B cell (primary cell): ENCODE data around the gene DYTN. TPM values are rescaled to one million over a fixed set of nuclear protein-coding genes. Genes with fewer than 3 reads are reported as not detected.

ENCODE experiments used
- ATAC-seq: fragments of 200-7000 bp; cut with Tn5 transposase; one replicate; pipeline ENCODE4 v1.10.0; 2021; ENCODE audit warnings: low read depth, mild to moderate bottlenecking, moderate number of reproducible peaks, moderate library complexity
- CTCF ChIA-PET: fragments of 350-600 bp; sonication (Branson Sonifier 250); formaldehyde crosslinking; loops from one replicate; lab custom pipeline; 2021; ENCODE audit warnings: antibody characterized with exemption, inconsistent platforms; lab: Charles Lee
- POLR2A ChIA-PET: fragments of 350-600 bp; sonication (Branson Sonifier 250); formaldehyde crosslinking; loops from one replicate; lab custom pipeline; 2021; ENCODE audit warnings: antibody characterized with exemption; lab: Charles Lee
- DNase-seq: peaks from one replicate; pipeline ENCODE4 v3.0.0; 2013
- H2AFZ ChIP-seq: 2 replicates; pipeline ENCODE4 v1.6.1; 2012; ENCODE audit warnings: mild to moderate bottlenecking, low read depth, low read length; ENCODE audit not compliant: insufficient read depth, poor library complexity, severe bottlenecking
- H3K27ac ChIP-seq, 2 donors: 1 replicate in 1 of 2; 2 replicates in 1 of 2; pipeline ENCODE4 v1.5.1; 2012 to 2013; ENCODE audit warnings: low read length in 2 of 2, mild to moderate bottlenecking in 2 of 2, moderate library complexity in 1 of 2
- H3K27me3 ChIP-seq, 4 experiments: fragments of 200-600 bp in 1 of 4; sonication (generic) in 1 of 4; replicated peaks in 1 of 4; 1 replicate in 2 of 4; 2 replicates in 2 of 4; pipeline versions ENCODE4 v1.6.1 to v1.7.0; 2013 to 2016; ENCODE audit warnings: low read length in 3 of 4, mild to moderate bottlenecking in 2 of 4, mixed read lengths in 1 of 4, moderate library complexity in 1 of 4; ENCODE audit not compliant: insufficient read depth in 4 of 4, control insufficient read depth in 3 of 4; ENCODE audit errors: control extremely low read depth in 1 of 4
- H3K36me3 ChIP-seq, 2 experiments: replicated peaks in 1 of 2; 1 replicate in 1 of 2; 2 replicates in 1 of 2; pipeline versions ENCODE4 v1.6.1 to v1.7.1; 2013; ENCODE audit warnings: low read length in 1 of 2; ENCODE audit not compliant: insufficient read depth in 2 of 2, control insufficient read depth in 1 of 2; ENCODE audit errors: control extremely low read depth in 1 of 2, extremely low read depth in 1 of 2
- H3K4me1 ChIP-seq, 2 donors: fragments of 200-600 bp in 1 of 2; sonication (generic) in 1 of 2; 1 replicate in 1 of 2; 2 replicates in 1 of 2; pipeline versions ENCODE4 v1.5.1 to v1.6.1; 2013 to 2017; ENCODE audit warnings: low read length in 2 of 2; ENCODE audit not compliant: control insufficient read depth in 2 of 2, insufficient read depth in 2 of 2
- H3K4me2 ChIP-seq: replicated peaks from 2 replicates; pipeline ENCODE3; 2012; ENCODE audit warnings: mild to moderate bottlenecking, low read depth, low read length; ENCODE audit not compliant: poor library complexity, severe bottlenecking
- H3K4me3 ChIP-seq, 5 experiments: fragments of 200-600 bp in 1 of 5; sonication (generic) in 1 of 5; 1 replicate in 3 of 5; 2 replicates in 2 of 5; pipeline versions ENCODE4 v1.5.1 to v1.7.0; 2011 to 2016; ENCODE audit warnings: low read length in 4 of 5, mild to moderate bottlenecking in 4 of 5, low read depth in 2 of 5, control low read depth in 1 of 5, moderate library complexity in 1 of 5; ENCODE audit not compliant: insufficient read depth in 1 of 5; ENCODE audit errors: control extremely low read depth in 1 of 5, extremely low read depth in 1 of 5
- H3K79me2 ChIP-seq: fragments of 200-600 bp; sonication (generic); one replicate; pipeline ENCODE4 v1.6.0; 2016; ENCODE audit warnings: low read length; ENCODE audit not compliant: control insufficient read depth, insufficient read depth
- H3K9ac ChIP-seq: fragments of 200-600 bp; sonication (generic); 2 replicates; pipeline ENCODE4 v1.6.1; 2017; ENCODE audit warnings: mild to moderate bottlenecking, low read length, moderate library complexity
- H3K9me3 ChIP-seq, 3 donors: one replicate each; pipeline versions ENCODE4 v1.6.1 to v1.7.1; 2013; ENCODE audit warnings: low read length in 2 of 3; ENCODE audit not compliant: control insufficient read depth in 2 of 3, insufficient read depth in 1 of 3; ENCODE audit errors: control extremely low read depth in 1 of 3
- H4K20me1 ChIP-seq: 2 replicates; pipeline ENCODE4 v1.6.0; 2012; ENCODE audit warnings: mild to moderate bottlenecking, low read length; ENCODE audit not compliant: insufficient read depth, control insufficient read depth, poor library complexity, severe bottlenecking
- H3K27ac Mint-ChIP-seq: one replicate; pipeline ENCODE4 v1.8.0; 2021; ENCODE audit warnings: mixed read lengths
- H3K27me3 Mint-ChIP-seq: one replicate; pipeline ENCODE4 v1.8.0; 2021; ENCODE audit warnings: mixed read lengths
- H3K4me1 Mint-ChIP-seq: one replicate; pipeline ENCODE4 v1.8.0; 2021; ENCODE audit warnings: mixed read lengths
- H3K4me3 Mint-ChIP-seq: one replicate; pipeline ENCODE4 v1.8.0; 2021; ENCODE audit warnings: mixed read lengths
- H3K9me3 Mint-ChIP-seq: one replicate; pipeline ENCODE4 v1.8.0; 2022; ENCODE audit warnings: mixed read lengths; ENCODE audit not compliant: insufficient read depth
- EZH2 ChIP-seq: IDR thresholded peaks from 2 replicates; pipeline ENCODE4 v1.6.1; 2012; ENCODE audit warnings: borderline replicate concordance, low read depth, mild to moderate bottlenecking, moderate library complexity, low read length; ENCODE audit not compliant: insufficient read depth, poor library complexity, severe bottlenecking
- WGBS: methylation state at CpG from one replicate; pipeline ENCODE4 v1.1.5; 2013; ENCODE audit warnings: missing lambda C conversion rate; ENCODE audit not compliant: insufficient coverage; 5-methylcytosine and 5-hydroxymethylcytosine counted together
- intact Hi-C: fragments of 100-400 bp; cut with micrococcal nuclease; formaldehyde crosslinking; loops from one replicate; pipeline ENCODE4 v1.10.0; 2022
- polyA plus RNA-seq: library from polyadenylated mRNA; depleted of rRNA; stranded (reverse); fragments of >200 nt; gene quantifications from 2 replicates; pipeline ENCODE4 v1.2.3, GENCODE V29; 2012
- total RNA-seq, 2 donors: library from RNA; stranded (reverse); fragments of 120-200 nt in 1 of 2; gene quantifications; 1 replicate in 1 of 2; 2 replicates in 1 of 2; pipeline versions ENCODE4 v1.2.3 to v1.2.4, GENCODE V29; 2013 to 2022
- TF ChIP-seq, protein P1 (sequence below): fragments of 200-600 bp; IDR thresholded peaks from one replicate; pipeline ENCODE4 v1.8.0; 2022; ENCODE audit warnings: antibody characterized with exemption, mild to moderate bottlenecking

The DYTN gene
- total and polyA plus RNA-seq, 2 donors (not counting 1 experiment from before 2014, with no cell fraction given): not detected

DNA sequence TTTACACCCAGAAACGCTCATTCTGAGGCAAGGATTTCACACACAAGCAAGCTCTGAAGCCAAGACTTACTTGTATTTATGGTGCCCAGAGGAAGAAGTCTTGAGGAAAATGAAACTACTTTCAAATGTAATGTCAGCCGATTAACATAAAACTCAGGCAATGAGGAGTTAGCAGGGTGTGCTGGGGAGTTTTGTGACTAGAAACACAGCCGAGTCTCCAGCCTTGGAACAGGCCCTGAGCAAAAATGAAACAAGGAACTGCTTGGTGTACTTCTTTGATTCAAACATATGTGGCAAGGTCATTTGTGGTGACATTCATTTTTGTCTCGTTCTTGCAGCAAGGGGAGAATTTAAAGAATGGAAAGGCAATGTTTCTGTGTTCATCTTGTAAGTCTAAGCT lies 4.5 kb downstream of the DYTN start:
- intact Hi-C loops: no loop called here
- Mint-ChIP-seq H3K4me1 (peaks cover 3% of the 10 kb centered on the region), H3K4me3 (no peak overlapping the region), H3K27me3 (peaks cover 26% of the 10 kb centered on the region), H3K9me3 (no peaks in the 10 kb centered on the region), H3K27ac (no peak overlapping the region)
- DNase-seq: no peak
- Histone ChIP-seq H3K4me1 (no peaks in the 10 kb centered on the region), H3K9me3 (no peaks in the 10 kb centered on the region), H3K9ac (no peak overlapping the region), H3K4me2 (no peak overlapping the region), H3K4me3 (no peak overlapping the region), H3K36me3 (no peaks in the 10 kb centered on the region), H3K27ac (no peak overlapping the region), H3K79me2 (no peaks in the 10 kb centered on the region), H2AFZ (peak overlapping the region; percentile 54), H4K20me1 (no peaks in the 10 kb centered on the region), H3K27me3 (peaks cover 0 to 6% (median 0%) of the 10 kb centered on the region in 4 experiments)
- 46% methylated on average over 3 of the region's 4 CpGs for WGBS
- no peak for ATAC-seq
- ChIA-PET POLR2A (no interaction called here), CTCF (no interaction called here)
- TF ChIP-seq, protein P1, sequence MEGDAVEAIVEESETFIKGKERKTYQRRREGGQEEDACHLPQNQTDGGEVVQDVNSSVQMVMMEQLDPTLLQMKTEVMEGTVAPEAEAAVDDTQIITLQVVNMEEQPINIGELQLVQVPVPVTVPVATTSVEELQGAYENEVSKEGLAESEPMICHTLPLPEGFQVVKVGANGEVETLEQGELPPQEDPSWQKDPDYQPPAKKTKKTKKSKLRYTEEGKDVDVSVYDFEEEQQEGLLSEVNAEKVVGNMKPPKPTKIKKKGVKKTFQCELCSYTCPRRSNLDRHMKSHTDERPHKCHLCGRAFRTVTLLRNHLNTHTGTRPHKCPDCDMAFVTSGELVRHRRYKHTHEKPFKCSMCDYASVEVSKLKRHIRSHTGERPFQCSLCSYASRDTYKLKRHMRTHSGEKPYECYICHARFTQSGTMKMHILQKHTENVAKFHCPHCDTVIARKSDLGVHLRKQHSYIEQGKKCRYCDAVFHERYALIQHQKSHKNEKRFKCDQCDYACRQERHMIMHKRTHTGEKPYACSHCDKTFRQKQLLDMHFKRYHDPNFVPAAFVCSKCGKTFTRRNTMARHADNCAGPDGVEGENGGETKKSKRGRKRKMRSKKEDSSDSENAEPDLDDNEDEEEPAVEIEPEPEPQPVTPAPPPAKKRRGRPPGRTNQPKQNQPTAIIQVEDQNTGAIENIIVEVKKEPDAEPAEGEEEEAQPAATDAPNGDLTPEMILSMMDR: no peak
- TF ChIP-seq EZH2: no peak

DNA sequence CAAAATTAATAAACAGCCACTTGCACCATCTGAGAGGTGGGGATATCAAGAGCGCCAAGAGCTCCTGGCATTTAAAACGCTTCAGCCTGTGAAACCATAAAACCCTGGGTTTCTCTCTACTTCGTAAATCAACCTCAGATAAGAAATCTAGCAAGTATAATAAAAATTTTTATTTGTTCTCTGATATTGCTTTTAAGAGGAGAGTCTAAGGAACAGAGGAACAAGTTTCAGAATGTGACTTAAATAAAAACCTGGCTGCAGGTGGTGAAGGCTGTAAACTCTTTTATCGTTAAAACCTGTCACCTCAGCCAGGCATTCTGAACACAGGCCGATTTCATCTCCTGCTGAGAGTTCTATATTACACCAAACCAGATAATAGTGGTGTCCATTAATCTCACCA lies 9.9 kb downstream of the DYTN start:
- ChIA-PET POLR2A (no interaction called here), CTCF (no interaction called here)
- Histone ChIP-seq H3K4me3 (no peak overlapping the region), H3K27me3 (peaks cover 0 to 6% (median 0%) of the 10 kb centered on the region in 4 experiments), H3K9me3 (no peaks in the 10 kb centered on the region), H3K4me1 (no peaks in the 10 kb centered on the region), H3K27ac (no peak overlapping the region), H2AFZ (no peak overlapping the region), H3K4me2 (no peak overlapping the region), H3K36me3 (no peaks in the 10 kb centered on the region), H3K9ac (no peak overlapping the region), H3K79me2 (no peaks in the 10 kb centered on the region), H4K20me1 (no peaks in the 10 kb centered on the region)
- WGBS: no CpG with 5 or more reads among the region's 5 CpGs
- Mint-ChIP-seq H3K4me3 (no peak overlapping the region), H3K4me1 (no peaks in the 10 kb centered on the region), H3K9me3 (no peaks in the 10 kb centered on the region), H3K27ac (no peak overlapping the region), H3K27me3 (peaks cover 31% of the 10 kb centered on the region)
- no peak for TF ChIP-seq EZH2
- TF ChIP-seq, protein P1: no peak
- DNase-seq (no peak), ATAC-seq (no peak)
- intact Hi-C loops: no loop called here
